Mucosa of rectum (tissue), 2 donors: ENCODE data around the gene STK11IP.

Experiments used
- H3K27ac ChIP-seq, 2 donors: one replicate each; pipeline ENCODE4 v1.7.0; 2013; ENCODE audit warnings: inconsistent platforms in 2 of 2, low read depth in 2 of 2, low read length in 2 of 2
- H3K27me3 ChIP-seq, 2 donors: one replicate each; pipeline ENCODE4 v1.7.0; 2013; ENCODE audit warnings: low read length in 2 of 2; ENCODE audit not compliant: control insufficient read depth in 2 of 2, insufficient read depth in 2 of 2
- H3K36me3 ChIP-seq, 2 donors: one replicate each; pipeline ENCODE4 v1.7.0; 2013; ENCODE audit warnings: low read length in 2 of 2; ENCODE audit not compliant: control insufficient read depth in 2 of 2, insufficient read depth in 2 of 2
- H3K4me1 ChIP-seq, 2 donors: one replicate each; pipeline ENCODE4 v1.7.0; 2013; ENCODE audit warnings: low read length in 2 of 2, mild to moderate bottlenecking in 1 of 2; ENCODE audit not compliant: control insufficient read depth in 2 of 2, insufficient read depth in 2 of 2
- H3K4me3 ChIP-seq, 2 donors: one replicate each; pipeline ENCODE4 v1.7.0; 2013; ENCODE audit warnings: low read length in 2 of 2
- H3K9ac ChIP-seq, 2 donors: one replicate each; pipeline ENCODE4 v1.7.0; 2013; ENCODE audit warnings: low read length in 2 of 2, low read depth in 1 of 2, mild to moderate bottlenecking in 1 of 2
- H3K9me3 ChIP-seq, 2 donors: one replicate each; pipeline ENCODE4 v1.7.0; 2013; ENCODE audit warnings: low read length in 2 of 2; ENCODE audit not compliant: control insufficient read depth in 2 of 2
- donor health status: healthy.
- donor health status: Normal muscosa, but diverticular disease.

STK11IP gene

DNA sequence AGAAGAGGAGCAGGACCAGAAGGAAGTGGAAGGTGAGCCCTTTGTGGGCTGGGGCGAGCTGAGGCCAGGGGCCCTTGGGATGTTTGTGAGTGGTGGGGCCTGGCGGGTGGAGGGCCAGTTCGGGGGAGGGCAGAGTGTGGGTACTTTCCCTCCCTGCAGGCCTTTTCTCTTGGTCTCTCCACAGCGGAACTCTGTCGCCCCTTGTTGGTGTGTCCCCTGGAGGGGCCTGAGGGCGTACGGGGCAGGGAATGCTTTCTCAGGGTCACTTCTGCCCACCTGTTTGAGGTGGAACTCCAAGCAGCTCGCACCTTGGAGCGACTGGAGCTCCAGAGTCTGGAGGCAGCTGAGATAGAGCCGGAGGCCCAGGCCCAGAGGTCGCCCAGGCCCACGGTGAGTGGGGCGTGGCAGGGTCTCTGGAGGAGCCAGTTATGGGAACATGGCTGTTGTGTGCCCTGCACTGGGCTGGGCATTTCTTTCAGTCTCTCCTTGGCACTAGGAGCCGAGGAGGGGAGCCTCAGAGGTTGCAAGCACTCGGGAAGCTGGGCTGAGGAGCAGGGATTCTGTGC, 10.8 kb downstream of the STK11IP start:
- Histone ChIP-seq H3K9ac (no peak overlapping the region), H3K4me3 (no peak overlapping the region), H3K36me3 (peaks cover 40 to 54% of the 10 kb centered on the region in 2 donors), H3K9me3 (no peaks in the 10 kb centered on the region), H3K27ac (no peak overlapping the region), H3K4me1 (no peaks in the 10 kb centered on the region), H3K27me3 (no peaks in the 10 kb centered on the region)

DNA sequence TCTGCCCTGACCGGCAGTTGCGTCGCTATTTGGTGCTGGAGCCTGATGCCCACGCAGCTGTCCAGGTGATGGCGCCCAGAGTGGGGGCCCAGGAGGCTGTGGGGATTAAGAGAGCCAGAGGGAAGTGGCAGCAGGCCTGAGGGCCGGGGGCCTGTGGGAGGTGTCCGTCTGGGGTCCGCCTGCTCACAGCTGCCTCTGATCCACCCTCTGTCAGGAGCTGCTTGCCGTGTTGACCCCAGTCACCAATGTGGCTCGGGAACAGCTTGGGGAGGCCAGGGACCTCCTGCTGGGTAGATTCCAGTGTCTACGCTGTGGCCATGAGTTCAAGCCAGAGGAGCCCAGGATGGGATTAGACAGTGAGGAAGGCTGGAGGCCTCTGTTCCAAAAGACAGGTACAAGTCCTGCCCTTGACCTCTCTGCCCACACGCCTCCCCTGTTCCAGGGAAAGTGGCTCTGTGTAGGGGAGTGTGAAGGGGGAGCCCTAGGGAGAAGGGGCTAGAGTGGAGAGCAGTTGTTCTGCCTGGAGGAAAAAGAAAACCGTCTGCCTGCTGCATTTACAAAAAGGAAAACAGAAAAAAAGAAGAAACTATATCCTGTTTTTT, 11.6 kb downstream of the STK11IP start:
- Histone ChIP-seq H3K27ac (no peak overlapping the region), H3K9ac (no peak overlapping the region), H3K9me3 (no peaks in the 10 kb centered on the region), H3K36me3 (peaks cover 38 to 59% of the 10 kb centered on the region in 2 donors), H3K4me1 (no peaks in the 10 kb centered on the region), H3K27me3 (no peaks in the 10 kb centered on the region), H3K4me3 (no peak overlapping the region)

GRCh38 chr2:219611306-219611705, 13.6 kb downstream of the STK11IP start:
- no peak overlapping the region for H3K9ac ChIP-seq
- no peak overlapping the region for H3K27ac ChIP-seq
- H3K4me1 ChIP-seq: no peaks in the 10 kb centered on the region
- H3K27me3 ChIP-seq: no peaks in the 10 kb centered on the region
- H3K36me3 ChIP-seq: peaks cover 38 to 67% of the 10 kb centered on the region in 2 donors
- H3K4me3 ChIP-seq: no peak overlapping the region
- no peaks in the 10 kb centered on the region for H3K9me3 ChIP-seq

DNA sequence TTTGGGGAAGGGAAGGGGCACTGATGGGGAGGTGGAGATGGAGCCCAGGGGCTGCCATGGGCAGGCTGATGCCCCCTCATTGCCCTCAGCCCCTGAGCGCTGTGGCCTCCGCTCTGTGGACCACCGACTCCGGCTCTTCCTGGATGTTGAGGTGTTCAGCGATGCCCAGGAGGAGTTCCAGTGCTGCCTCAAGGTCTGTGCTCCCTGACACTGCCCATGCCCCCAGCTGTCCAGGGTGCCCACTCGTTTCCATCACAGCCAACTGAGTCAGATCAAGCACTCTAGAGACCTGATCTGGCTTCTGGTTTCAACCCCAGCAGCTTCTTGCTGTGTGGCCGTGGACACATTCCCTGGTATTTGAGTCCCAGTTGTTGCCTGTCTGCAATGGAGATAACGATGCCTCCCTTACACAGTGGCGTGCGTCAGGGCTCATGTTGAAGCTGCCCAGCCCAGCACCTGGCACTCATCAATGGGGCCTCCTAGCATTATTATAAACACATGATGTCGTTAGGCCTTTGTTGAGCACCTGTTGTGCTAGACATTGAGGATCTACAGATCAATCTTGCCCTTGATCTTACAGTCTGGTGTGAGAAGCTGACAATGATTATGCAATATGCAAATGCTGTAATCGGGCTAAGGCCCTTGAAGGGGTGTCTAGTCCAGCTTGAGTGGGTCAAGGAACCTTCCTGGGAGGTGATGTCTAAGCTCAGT, 14.4 kb downstream of the STK11IP start:
- H3K36me3 ChIP-seq: peaks cover 32 to 62% of the 10 kb centered on the region in 2 donors
- no peaks in the 10 kb centered on the region for H3K4me1 ChIP-seq
- H3K27me3 ChIP-seq: no peaks in the 10 kb centered on the region
- H3K27ac ChIP-seq: no peak overlapping the region
- no peaks in the 10 kb centered on the region for H3K9me3 ChIP-seq
- H3K9ac ChIP-seq: no peak overlapping the region
- no peak overlapping the region for H3K4me3 ChIP-seq

DNA sequence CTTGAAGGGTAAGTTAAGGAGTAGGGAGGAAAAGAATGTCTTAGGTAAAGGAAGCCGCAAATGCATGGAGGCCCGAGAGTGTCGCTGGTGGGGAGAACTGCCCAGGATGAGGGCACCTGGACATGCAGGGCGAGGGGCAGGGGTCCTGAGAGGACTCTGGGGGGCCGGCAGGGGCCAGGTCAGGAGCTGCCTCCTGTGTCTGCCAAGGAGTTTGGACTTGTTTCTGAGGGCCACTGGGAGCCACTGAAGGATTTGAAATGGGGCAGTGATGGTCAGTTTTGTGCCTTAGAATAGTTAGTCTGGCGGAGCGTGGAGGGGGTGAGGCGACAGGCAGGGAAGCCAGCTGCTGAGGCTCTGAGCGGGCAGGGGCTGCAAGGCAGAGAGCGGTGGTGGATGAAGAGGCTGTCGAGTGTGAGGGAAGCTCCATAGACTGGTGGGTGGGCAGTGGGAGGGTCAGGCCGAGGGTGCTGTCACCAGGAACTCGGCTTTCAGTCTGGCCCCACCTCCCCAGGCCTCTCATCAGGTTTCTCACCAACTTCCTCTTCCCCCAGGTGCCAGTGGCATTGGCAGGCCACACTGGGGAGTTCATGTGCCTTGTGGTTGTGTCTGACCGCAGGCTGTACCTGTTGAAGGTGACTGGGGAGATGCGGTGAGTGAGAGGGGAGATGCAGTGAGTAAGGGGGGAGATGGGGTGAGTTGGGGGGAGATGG, 15.1 kb downstream of the STK11IP start:
- Histone ChIP-seq H3K9ac (no peak overlapping the region), H3K4me3 (no peak overlapping the region), H3K36me3 (peaks cover 30 to 57% of the 10 kb centered on the region in 2 donors), H3K4me1 (no peaks in the 10 kb centered on the region), H3K27ac (no peak overlapping the region), H3K27me3 (no peaks in the 10 kb centered on the region), H3K9me3 (no peaks in the 10 kb centered on the region)

DNA sequence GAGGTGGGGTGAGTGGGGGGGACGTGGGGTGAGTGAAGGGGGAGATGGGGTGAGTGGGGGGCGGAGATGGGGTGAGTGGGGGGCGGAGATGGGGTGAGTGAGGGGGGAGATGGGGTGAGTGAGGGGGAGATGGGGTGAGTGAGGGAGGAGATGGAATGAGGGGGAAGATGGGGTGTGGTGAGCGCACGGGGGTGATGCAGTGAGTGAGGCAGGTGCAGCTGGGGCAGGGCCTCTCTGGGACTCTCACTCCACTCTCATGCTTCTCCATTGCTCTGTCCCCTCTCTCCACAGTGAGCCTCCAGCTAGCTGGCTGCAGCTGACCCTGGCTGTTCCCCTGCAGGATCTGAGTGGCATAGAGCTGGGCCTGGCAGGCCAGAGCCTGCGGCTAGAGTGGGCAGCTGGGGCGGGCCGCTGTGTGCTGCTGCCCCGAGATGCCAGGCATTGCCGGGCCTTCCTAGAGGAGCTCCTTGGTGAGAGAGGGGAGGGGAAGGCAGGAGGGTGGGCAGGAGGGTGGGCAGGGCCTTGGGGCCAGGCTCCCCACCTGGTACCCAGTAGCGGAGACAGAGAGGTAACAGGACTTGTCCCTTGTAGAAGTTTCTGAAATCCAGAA, 15.9 kb downstream of the STK11IP start:
- H3K36me3 ChIP-seq: peaks cover 28 to 52% of the 10 kb centered on the region in 2 donors
- no peaks in the 10 kb centered on the region for H3K27me3 ChIP-seq

DNA sequence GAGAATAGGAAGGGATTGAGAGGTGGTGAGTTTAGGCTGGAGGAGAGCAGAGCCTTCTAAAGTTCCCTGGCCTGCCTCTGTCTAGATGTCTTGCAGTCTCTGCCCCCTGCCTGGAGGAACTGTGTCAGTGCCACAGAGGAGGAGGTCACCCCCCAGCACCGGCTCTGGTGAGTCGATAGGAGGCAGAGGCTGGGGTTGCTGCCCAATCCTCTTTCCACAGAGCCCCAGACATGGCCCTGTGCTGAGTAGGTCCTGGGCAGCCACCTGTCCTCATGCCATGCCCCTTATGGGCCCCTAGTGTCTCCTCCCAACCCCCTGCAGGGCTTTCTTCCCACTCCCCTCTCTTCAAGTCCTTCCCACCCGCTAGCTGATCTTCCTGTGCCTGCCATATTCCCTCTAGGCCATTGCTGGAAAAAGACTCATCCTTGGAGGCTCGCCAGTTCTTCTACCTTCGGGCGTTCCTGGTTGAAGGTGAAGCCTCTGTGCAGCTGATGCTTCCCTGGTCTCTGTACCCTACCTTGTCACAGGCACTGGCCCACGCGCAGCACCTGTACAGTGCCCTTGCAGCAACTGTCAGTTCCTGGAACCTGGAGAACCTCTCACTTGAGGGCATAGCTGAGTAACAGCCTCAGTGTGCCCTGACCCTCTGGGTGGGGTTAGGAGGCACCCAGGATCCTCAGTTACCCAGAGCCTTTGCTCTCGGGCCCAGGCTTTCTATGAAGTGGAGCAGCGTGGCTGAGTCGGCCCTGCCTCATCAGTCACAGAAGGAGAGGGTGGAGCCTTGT, 16.6 kb downstream of the STK11IP start:
- Histone ChIP-seq H3K4me1 (no peaks in the 10 kb centered on the region), H3K27ac (no peak overlapping the region), H3K9me3 (no peaks in the 10 kb centered on the region), H3K9ac (no peak overlapping the region), H3K36me3 (peaks cover 25 to 46% of the 10 kb centered on the region in 2 donors), H3K27me3 (no peaks in the 10 kb centered on the region), H3K4me3 (no peak overlapping the region)

More for the DNA sequence above, 15.9 kb downstream of the STK11IP start:
- H3K9ac ChIP-seq: no peak overlapping the region
- no peaks in the 10 kb centered on the region for H3K9me3 ChIP-seq
- no peaks in the 10 kb centered on the region for H3K4me1 ChIP-seq
- no peak overlapping the region for H3K4me3 ChIP-seq
- no peak overlapping the region for H3K27ac ChIP-seq

GRCh38 chr2:219615036-219615435, 17.4 kb downstream of the STK11IP start:
- H3K4me3 ChIP-seq: no peak overlapping the region
- H3K36me3 ChIP-seq: peaks cover 20 to 42% of the 10 kb centered on the region in 2 donors
- H3K27ac ChIP-seq: no peak overlapping the region
- H3K27me3 ChIP-seq: no peaks in the 10 kb centered on the region
- no peaks in the 10 kb centered on the region for H3K4me1 ChIP-seq
- H3K9ac ChIP-seq: no peak overlapping the region
- no peaks in the 10 kb centered on the region for H3K9me3 ChIP-seq

DNA sequence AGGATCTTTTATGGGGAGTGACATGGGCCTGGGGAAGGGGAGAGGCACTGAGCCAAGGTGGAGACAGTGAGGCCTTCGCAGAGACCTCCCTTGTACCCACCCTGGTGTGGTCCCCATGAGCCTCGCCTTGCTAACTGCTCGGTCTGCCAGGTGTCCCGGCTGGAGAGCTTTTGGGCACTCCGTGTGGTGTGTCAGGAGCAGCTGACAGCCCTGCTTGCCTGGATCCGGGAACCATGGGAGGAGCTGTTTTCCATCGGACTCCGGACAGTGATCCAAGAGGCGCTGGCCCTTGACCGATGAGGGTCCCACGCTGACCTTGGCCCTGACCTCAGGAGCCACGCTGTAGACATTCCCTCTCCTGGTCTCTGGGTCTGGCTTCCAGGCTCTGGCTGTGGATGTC, 18.2 kb downstream of the STK11IP start:
- no peak overlapping the region for H3K27ac ChIP-seq
- no peaks in the 10 kb centered on the region for H3K27me3 ChIP-seq
- peaks cover 20 to 39% of the 10 kb centered on the region in 2 donors for H3K36me3 ChIP-seq
- no peaks in the 10 kb centered on the region for H3K4me1 ChIP-seq
- no peak overlapping the region for H3K4me3 ChIP-seq
- H3K9me3 ChIP-seq: no peaks in the 10 kb centered on the region
- no peak overlapping the region for H3K9ac ChIP-seq
